SH-SY5Y (cell line): ENCODE measurements around the gene ZC3H12A.

Experiments used
- GATA2 ChIP-seq: IDR thresholded peaks from 2 replicates; pipeline ENCODE4 v1.6.1; 2011; ENCODE audit warnings: mild to moderate bottlenecking, low read depth, low read length
- GATA3 ChIP-seq: IDR thresholded peaks from 2 replicates; pipeline ENCODE4 v1.6.1; 2011; ENCODE audit warnings: low read depth, mild to moderate bottlenecking, low read length, moderate library complexity

DNA sequence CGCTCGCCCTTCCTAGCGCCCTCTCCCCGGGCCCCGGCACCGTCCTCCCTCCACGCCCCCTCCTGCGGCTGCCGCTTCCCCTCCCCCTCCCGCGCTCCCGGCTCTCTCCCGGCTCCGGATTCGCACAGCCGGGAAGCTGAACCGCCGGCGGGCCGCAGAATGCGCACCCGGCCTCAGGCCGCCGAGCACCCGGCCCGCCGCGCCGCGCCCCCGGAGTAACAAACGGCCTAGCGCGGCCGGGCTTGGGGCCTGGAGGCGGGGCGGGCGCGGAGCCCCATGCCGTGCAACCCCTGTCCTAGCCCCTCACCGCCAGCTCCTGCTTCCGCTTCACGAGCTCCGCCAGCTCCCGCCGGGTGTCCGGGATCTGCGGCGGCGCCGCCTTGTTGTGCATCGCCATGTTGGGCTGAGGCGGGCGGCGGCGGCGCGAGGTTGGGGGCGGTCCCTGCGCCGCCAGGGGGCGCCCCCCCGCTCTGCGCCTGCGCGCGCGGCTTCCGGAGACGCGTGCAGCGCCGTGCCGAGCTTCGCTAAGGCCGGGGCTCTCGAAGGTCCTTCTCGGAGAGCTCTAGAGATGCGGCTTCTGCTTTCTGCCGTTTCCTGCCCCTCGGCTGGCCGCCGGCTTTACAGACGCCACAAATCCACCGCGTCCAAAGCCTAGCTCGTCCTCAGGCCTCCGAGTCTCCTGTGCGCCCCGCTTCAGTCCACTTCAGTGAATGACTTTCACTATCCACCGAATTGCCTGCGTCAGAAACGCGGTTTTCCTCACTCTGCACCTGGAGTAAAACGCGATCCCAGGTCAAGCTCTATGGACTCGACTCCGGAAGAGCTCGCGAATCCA is 40.2 kb downstream of the ZC3H12A start, which contains the start of gene MEAF6:
- TF ChIP-seq GATA2 (no peak), GATA3 (no peak)
